ENCODE results near the gene NLRP6.

DNA sequence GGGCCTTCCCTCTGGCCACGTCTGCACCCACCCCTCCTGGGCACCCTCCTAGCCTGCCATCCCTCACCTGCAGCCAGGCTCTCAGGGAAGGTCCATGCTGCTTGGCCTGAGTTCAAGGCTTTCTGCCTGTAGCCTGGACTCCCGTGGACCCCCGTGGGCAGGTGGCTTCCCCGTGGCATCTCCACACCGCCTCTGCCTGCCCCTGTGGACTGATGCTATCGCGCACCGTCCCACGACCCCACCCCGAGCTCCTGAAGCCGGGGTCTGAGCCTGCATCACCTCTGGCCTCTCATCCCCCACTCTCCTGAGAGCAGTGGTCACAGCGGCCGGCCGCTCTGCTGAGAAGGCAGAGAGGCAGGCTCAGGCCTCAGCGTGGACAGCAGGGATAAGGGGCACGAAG, 16.6 kb downstream of the NLRP6 start:
- no peak for TF ChIP-seq FOXM1 (IDR thresholded peaks at IDR 0.05; ENCODE audit: borderline replicate concordance)
- TF ChIP-seq TARDBP (IDR thresholded peaks at IDR 0.05): no peak
- no peak for TF ChIP-seq NFRKB (IDR thresholded peaks at IDR 0.05)
- TF ChIP-seq SP1 (IDR thresholded peaks at IDR 0.05): no peak
- no peak for TF ChIP-seq CTBP1 (IDR thresholded peaks at IDR 0.05; ENCODE audit: borderline replicate concordance)
- TF ChIP-seq ELF4 (IDR thresholded peaks at IDR 0.05): no peak
- no peak for TF ChIP-seq FOXK2 (IDR thresholded peaks at IDR 0.05)
- TF ChIP-seq BHLHE40 (IDR thresholded peaks at IDR 0.05; ENCODE audit: borderline replicate concordance): no peak

Data from HEK293T (cell line).